Osteoblast (primary cell): Measurements from ENCODE around the gene ZDHHC13. TPM values are rescaled to one million over a fixed set of nuclear protein-coding genes. Genes with fewer than 3 reads are reported as not detected.

Source experiments
- DNase-seq: peaks from one replicate; pipeline ENCODE4 v3.0.0; 2011; ENCODE audit warnings: low spot score, mixed read lengths; ENCODE audit not compliant: insufficient read length; ENCODE audit errors: missing footprints
- H2AFZ ChIP-seq: 2 replicates; pipeline ENCODE4 v1.6.0; 2011; ENCODE audit warnings: mild to moderate bottlenecking, low read length
- H3K27ac ChIP-seq: 2 replicates; pipeline ENCODE4 v1.5.1; 2011; ENCODE audit warnings: mild to moderate bottlenecking, low read depth, low read length, moderate library complexity
- H3K27me3 ChIP-seq: 2 replicates; pipeline ENCODE4 v1.6.0; 2012; ENCODE audit warnings: mild to moderate bottlenecking, control low read depth, inconsistent platforms, low read length, moderate library complexity; ENCODE audit not compliant: insufficient read depth
- H3K36me3 ChIP-seq: 2 replicates; pipeline ENCODE4 v1.5.1; 2011; ENCODE audit warnings: mild to moderate bottlenecking, low read length, control low read depth, moderate library complexity; ENCODE audit not compliant: insufficient read depth
- H3K4me1 ChIP-seq: 2 replicates; pipeline ENCODE4 v1.5.1; 2011; ENCODE audit warnings: mild to moderate bottlenecking, low read length, control low read depth, moderate library complexity; ENCODE audit not compliant: insufficient read depth
- H3K4me2 ChIP-seq: 2 replicates; pipeline ENCODE4 v1.6.0; 2011; ENCODE audit warnings: mild to moderate bottlenecking, low read length; ENCODE audit not compliant: insufficient read depth
- H3K4me3 ChIP-seq: fragments of 200-600 bp; sonication (generic); 3 replicates; pipeline ENCODE4 v1.5.1; 2012; ENCODE audit warnings: mild to moderate bottlenecking, low read length, inconsistent platforms; ENCODE audit not compliant: insufficient read depth
- H3K79me2 ChIP-seq: 2 replicates; pipeline ENCODE4 v1.6.0; 2012; ENCODE audit warnings: mild to moderate bottlenecking, low read length, control low read depth, inconsistent platforms; ENCODE audit not compliant: insufficient read depth
- H3K9me3 ChIP-seq: 2 replicates; pipeline ENCODE4 v1.5.1; 2011; ENCODE audit warnings: low read depth, low read length, control low read depth
- H4K20me1 ChIP-seq: 2 replicates; pipeline ENCODE4 v1.6.0; 2012; ENCODE audit warnings: mild to moderate bottlenecking, low read length, control low read depth; ENCODE audit not compliant: insufficient read depth
- total RNA-seq: library from RNA; depleted of rRNA; stranded (reverse); fragments of >200 nt; gene quantifications from 2 replicates; pipeline ENCODE4 v1.2.3, GENCODE V29; 2012
- TF ChIP-seq, protein P1 (sequence below): IDR thresholded peaks from 2 replicates; pipeline ENCODE4 v1.5.1; 2011; ENCODE audit warnings: mild to moderate bottlenecking, low read depth, low read length, moderate library complexity; ENCODE audit errors: extremely low read depth

The ZDHHC13 gene
- total RNA-seq, 1 donor, result 16.6 TPM

GRCh38 chr11:19218216-19218615, 101.2 kb downstream of the ZDHHC13 start:
- no peaks in the 10 kb centered on the region for H3K79me2 ChIP-seq
- no peak for DNase-seq
- no peaks in the 10 kb centered on the region for H4K20me1 ChIP-seq
- H3K27me3 ChIP-seq, result peaks cover 35% of the 10 kb centered on the region
- no peak overlapping the region for H3K4me2 ChIP-seq
- no peaks in the 10 kb centered on the region for H3K36me3 ChIP-seq
- no peak overlapping the region for H2AFZ ChIP-seq
- H3K4me3 ChIP-seq, result no peak overlapping the region
- H3K27ac ChIP-seq, result no peak overlapping the region
- no peaks in the 10 kb centered on the region for H3K9me3 ChIP-seq
- H3K4me1 ChIP-seq, result no peaks in the 10 kb centered on the region
- TF ChIP-seq, protein P1, sequence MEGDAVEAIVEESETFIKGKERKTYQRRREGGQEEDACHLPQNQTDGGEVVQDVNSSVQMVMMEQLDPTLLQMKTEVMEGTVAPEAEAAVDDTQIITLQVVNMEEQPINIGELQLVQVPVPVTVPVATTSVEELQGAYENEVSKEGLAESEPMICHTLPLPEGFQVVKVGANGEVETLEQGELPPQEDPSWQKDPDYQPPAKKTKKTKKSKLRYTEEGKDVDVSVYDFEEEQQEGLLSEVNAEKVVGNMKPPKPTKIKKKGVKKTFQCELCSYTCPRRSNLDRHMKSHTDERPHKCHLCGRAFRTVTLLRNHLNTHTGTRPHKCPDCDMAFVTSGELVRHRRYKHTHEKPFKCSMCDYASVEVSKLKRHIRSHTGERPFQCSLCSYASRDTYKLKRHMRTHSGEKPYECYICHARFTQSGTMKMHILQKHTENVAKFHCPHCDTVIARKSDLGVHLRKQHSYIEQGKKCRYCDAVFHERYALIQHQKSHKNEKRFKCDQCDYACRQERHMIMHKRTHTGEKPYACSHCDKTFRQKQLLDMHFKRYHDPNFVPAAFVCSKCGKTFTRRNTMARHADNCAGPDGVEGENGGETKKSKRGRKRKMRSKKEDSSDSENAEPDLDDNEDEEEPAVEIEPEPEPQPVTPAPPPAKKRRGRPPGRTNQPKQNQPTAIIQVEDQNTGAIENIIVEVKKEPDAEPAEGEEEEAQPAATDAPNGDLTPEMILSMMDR, result no peak

GRCh38 chr11:19218786-19219460, 102.0 kb downstream of the ZDHHC13 start:
- Histone ChIP-seq H2AFZ (no peak overlapping the region), H3K4me2 (no peak overlapping the region), H3K27ac (no peak overlapping the region), H3K9me3 (no peaks in the 10 kb centered on the region), H4K20me1 (no peaks in the 10 kb centered on the region), H3K36me3 (no peaks in the 10 kb centered on the region), H3K79me2 (no peaks in the 10 kb centered on the region), H3K27me3 (peaks cover 33% of the 10 kb centered on the region), H3K4me3 (no peak overlapping the region), H3K4me1 (no peaks in the 10 kb centered on the region)
- TF ChIP-seq, protein P1, result no peak
- no peak for DNase-seq

DNA sequence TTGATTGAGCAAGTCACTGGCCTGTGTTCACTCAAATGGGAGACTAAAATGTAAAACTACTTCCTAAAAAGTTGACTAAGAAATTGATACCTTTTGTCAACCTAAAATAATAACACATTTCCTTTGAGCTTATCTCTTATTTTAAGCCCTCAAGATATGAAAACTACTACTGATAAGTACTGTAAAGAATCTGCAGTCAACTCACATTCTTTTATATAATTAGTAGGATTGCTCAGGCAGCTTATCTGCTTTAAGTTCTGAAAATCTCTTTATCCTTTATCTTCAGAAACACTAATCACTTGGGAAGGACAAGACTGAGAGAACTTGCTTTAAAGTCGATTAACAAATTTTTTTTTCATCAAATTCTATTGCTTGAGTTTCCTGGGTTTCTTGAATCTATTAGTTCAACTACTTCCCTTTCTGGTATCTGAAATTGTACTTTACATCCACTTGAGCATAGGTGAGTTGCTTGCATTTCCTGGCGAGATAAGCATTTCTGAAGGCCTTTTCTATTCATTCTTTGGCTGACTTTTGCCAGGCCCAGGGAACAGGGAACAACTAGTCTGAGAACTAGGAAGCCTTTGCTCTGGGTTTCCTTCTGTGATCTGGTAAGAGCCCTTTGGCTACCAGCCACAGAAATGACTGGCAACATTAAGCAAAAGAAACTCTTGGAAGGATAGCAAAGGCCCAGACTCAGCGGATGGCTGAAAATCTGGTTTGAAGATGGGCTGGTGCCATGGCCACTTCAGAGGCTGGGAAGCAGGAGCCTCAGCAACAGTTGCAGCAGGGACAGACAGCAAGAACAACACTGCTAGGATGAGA, 104.1 kb downstream of the ZDHHC13 start:
- H3K36me3 ChIP-seq, result peaks cover 4% of the 10 kb centered on the region
- H4K20me1 ChIP-seq, result no peaks in the 10 kb centered on the region
- H3K79me2 ChIP-seq, result no peaks in the 10 kb centered on the region
- no peaks in the 10 kb centered on the region for H3K9me3 ChIP-seq
- H3K4me2 ChIP-seq, result no peak overlapping the region
- DNase-seq, result no peak
- H3K4me3 ChIP-seq, result no peak overlapping the region
- H3K27me3 ChIP-seq, result peaks cover 17% of the 10 kb centered on the region
- no peak overlapping the region for H3K27ac ChIP-seq
- TF ChIP-seq, protein P1, result no peak
- no peaks in the 10 kb centered on the region for H3K4me1 ChIP-seq
- no peak overlapping the region for H2AFZ ChIP-seq

DNA sequence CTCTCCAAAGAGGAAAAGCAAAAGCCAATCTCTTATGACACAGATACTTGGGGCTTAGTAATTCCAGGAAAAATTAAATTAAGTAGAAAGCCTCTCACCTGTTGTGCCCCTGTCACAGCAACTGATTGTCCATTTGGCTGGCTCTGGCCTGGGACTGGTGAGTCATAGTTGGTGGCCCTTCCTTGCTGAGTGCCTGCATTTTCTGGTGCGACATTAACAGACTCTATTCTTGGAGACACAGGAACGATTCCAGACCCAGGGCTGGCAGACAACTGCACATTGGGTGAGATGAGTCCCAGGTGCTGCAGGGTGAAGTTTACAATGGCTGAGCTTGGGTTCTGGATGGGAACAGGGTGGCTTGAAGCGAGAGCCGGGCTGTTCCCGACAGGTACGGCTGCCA, 108.2 kb downstream of the ZDHHC13 start:
- Histone ChIP-seq H2AFZ (no peak overlapping the region), H3K27me3 (no peaks in the 10 kb centered on the region), H3K4me3 (no peak overlapping the region), H4K20me1 (no peaks in the 10 kb centered on the region), H3K9me3 (no peaks in the 10 kb centered on the region), H3K27ac (no peak overlapping the region), H3K36me3 (peaks cover 4% of the 10 kb centered on the region), H3K4me1 (no peaks in the 10 kb centered on the region), H3K79me2 (no peaks in the 10 kb centered on the region), H3K4me2 (no peak overlapping the region)
- no peak for DNase-seq
- TF ChIP-seq, protein P1, result no peak
